CD4-positive, alpha-beta memory T cell (primary cell): ENCODE data around the gene IL19. TPM values are rescaled to one million over a fixed set of nuclear protein-coding genes. Genes with fewer than 3 reads are reported as not detected.
A peak's percentile ranks its signal among the peaks of the same experiment; 100 is the strongest.

Experiments used
- CTCF ChIA-PET: fragments of 350-600 bp; sonication (Branson Sonifier 250); formaldehyde crosslinking; loops from one replicate; lab custom pipeline; 2021; ENCODE audit warnings: inconsistent platforms; ENCODE audit not compliant: partially characterized antibody; lab: Charles Lee
- POLR2A ChIA-PET: fragments of 350-600 bp; sonication (Branson Sonifier 250); formaldehyde crosslinking; loops from one replicate; lab custom pipeline; 2021; ENCODE audit not compliant: partially characterized antibody; lab: Charles Lee
- DNase-seq, 5 donors: peaks; one replicate each; pipeline versions ENCODE4 v3.0.0 to v3.0.0-alpha.2; 2020 to 2022; ENCODE audit warnings: mixed read lengths in 1 of 5
- H3K27ac ChIP-seq: one replicate; pipeline ENCODE4 v1.7.0; 2013; ENCODE audit warnings: low read depth, low read length
- H3K27me3 ChIP-seq: 2 replicates; pipeline ENCODE4 v1.7.0; 2013; ENCODE audit warnings: mild to moderate bottlenecking, low read length, moderate library complexity; ENCODE audit not compliant: insufficient read depth
- H3K36me3 ChIP-seq: 2 replicates; pipeline ENCODE4 v1.7.0; 2013; ENCODE audit warnings: mild to moderate bottlenecking, low read length, moderate library complexity; ENCODE audit not compliant: insufficient read depth
- H3K4me1 ChIP-seq: 2 replicates; pipeline ENCODE4 v1.7.0; 2013; ENCODE audit warnings: mild to moderate bottlenecking, low read length, moderate library complexity; ENCODE audit not compliant: insufficient read depth
- H3K4me3 ChIP-seq, 2 donors: one replicate each; pipeline ENCODE4 v1.7.0; 2013; ENCODE audit warnings: low read length in 2 of 2, mild to moderate bottlenecking in 1 of 2
- H3K9me3 ChIP-seq, 2 donors: one replicate each; pipeline ENCODE4 v1.7.0; 2013; ENCODE audit warnings: low read length in 2 of 2, control low read depth in 1 of 2; ENCODE audit not compliant: control insufficient read depth in 1 of 2
- H3K27ac Mint-ChIP-seq, 7 donors: one replicate each; pipeline ENCODE4 v1.8.0; 2020 to 2021; ENCODE audit warnings: mixed read lengths in 7 of 7, mild to moderate bottlenecking in 6 of 7, inconsistent platforms in 3 of 7, moderate library complexity in 3 of 7
- H3K27me3 Mint-ChIP-seq, 2 donors: one replicate each; pipeline ENCODE4 v1.8.0; 2020 to 2021; ENCODE audit warnings: mixed read lengths in 2 of 2
- H3K36me3 Mint-ChIP-seq, 2 donors: one replicate each; pipeline ENCODE4 v1.8.0; 2020 to 2021; ENCODE audit warnings: mixed read lengths in 2 of 2, inconsistent platforms in 1 of 2, mild to moderate bottlenecking in 1 of 2
- H3K4me1 Mint-ChIP-seq, 4 donors: one replicate each; pipeline ENCODE4 v1.8.0; 2020 to 2021; ENCODE audit warnings: mixed read lengths in 4 of 4, mild to moderate bottlenecking in 1 of 4
- H3K4me3 Mint-ChIP-seq, 8 donors: one replicate each; pipeline ENCODE4 v1.8.0; 2020 to 2021; ENCODE audit warnings: mixed read lengths in 8 of 8, mild to moderate bottlenecking in 7 of 8, moderate library complexity in 6 of 8, inconsistent platforms in 3 of 8
- H3K9me3 Mint-ChIP-seq, 8 donors: one replicate each; pipeline ENCODE4 v1.8.0; 2020 to 2021; ENCODE audit warnings: mixed read lengths in 8 of 8, mild to moderate bottlenecking in 5 of 8, inconsistent platforms in 3 of 8, moderate library complexity in 1 of 8
- intact Hi-C: fragments of 100-400 bp; cut with micrococcal nuclease; formaldehyde crosslinking; loops from one replicate; pipeline ENCODE4 v1.15.1; 2023
- polyA plus RNA-seq, 2 donors: library from polyadenylated mRNA; unstranded; fragments of 300-500 nt; fragmentation: Illumina TruSeq; gene quantifications; one replicate each; pipeline ENCODE4 v1.2.3, GENCODE V29; 2021
- total RNA-seq, 2 experiments: library from RNA; stranded (reverse); gene quantifications; one replicate each; pipeline ENCODE4 v1.2.3, GENCODE V29; 2021

IL19 gene
- total and polyA plus RNA-seq, 4 experiments from 2014 or later = not detected

DNA sequence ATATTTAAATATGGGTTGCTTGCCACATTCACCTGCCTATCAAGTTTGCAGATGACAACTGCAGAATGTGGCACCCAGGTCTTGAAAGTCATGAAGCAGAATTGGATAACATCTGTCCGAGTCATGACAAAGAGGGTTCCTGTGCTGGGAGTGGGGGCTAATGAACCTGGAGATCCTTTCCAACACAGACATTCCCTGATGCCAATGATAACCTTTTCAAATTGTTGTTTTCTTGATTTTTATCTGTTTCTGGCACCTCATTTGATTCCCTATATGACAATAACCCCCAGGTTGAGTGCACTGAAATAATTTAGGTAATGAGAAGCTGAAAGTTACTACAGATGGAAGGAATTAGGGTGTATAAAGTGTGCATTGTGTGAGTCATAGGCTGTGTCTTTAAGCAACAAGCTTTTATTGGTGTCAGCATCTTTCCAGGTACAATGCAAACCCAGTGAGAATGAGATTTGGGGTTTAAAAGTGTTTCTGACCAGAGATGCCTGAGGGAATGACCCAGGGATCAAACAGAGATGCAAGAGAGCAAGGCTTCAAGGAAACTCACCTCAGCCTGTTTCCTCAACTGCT, 33.7 kb downstream of the IL19 start:
- H3K4me3 Mint-ChIP-seq = peak overlapping the region in 5 of 8 donors; percentile 7 to 74 (median 57)
- intact Hi-C loops = no loop called here
- Histone ChIP-seq H3K4me1 (peaks cover 55% of the 10 kb centered on the region), H3K27me3 (no peaks in the 10 kb centered on the region), H3K9me3 (no peaks in the 10 kb centered on the region), H3K27ac (peak overlapping the region; percentile 67), H3K36me3 (no peaks in the 10 kb centered on the region), H3K4me3 (peak overlapping the region in 1 of 2 donors; percentile 6)
- no peak for DNase-seq
- ChIA-PET POLR2A (interaction anchor here (0.7 to 13.4 kb wide), 23 partner anchors 9 to 517 kb away, joined by 3 to 158 read pairs (median 8); partner anchors contain the start of genes CD55, FCMR, IKBKE and IL10), CTCF (interaction anchor here (0.7 to 12.2 kb wide), 13 partner anchors 9 to 129 kb away, joined by 3 to 351 read pairs (median 6); no protein-coding TSS in a partner anchor)
- H3K27ac Mint-ChIP-seq = peak overlapping the region; percentile 89 to 99 (median 97)
- no peaks in the 10 kb centered on the region for H3K27me3 Mint-ChIP-seq
- H3K4me1 Mint-ChIP-seq = peaks cover 47 to 82% (median 69%) of the 10 kb centered on the region in 4 donors
- H3K9me3 Mint-ChIP-seq = peaks cover 0 to 4% (median 0%) of the 10 kb centered on the region in 8 donors
- H3K36me3 Mint-ChIP-seq = no peaks in the 10 kb centered on the region

DNA sequence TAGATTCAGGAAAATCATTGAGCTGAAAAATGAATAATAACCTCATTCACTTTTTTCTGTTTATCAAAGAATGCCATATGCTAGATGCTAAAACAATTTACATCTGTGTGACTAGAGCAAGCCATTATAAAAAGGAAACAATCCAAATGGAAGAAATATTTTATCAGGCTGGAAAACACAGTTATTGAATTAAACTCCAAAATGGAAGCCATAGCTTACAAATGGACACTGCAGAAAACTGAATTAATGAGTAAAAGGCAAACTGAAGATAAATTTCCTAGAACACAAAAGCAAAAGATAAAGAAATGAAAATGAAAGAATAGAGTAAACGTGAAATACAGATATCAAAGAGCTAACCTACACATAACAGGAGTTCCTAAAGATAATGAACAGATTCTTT, 34.8 kb downstream of the IL19 start:
- Histone ChIP-seq H3K36me3 (no peaks in the 10 kb centered on the region), H3K4me3 (no peak overlapping the region), H3K27me3 (no peaks in the 10 kb centered on the region), H3K27ac (peak overlapping the region; percentile 67), H3K4me1 (peaks cover 59% of the 10 kb centered on the region), H3K9me3 (no peaks in the 10 kb centered on the region)
- CTCF ChIA-PET = interaction anchor here (0.7 to 12.2 kb wide), 11 partner anchors 12 to 172 kb away, joined by 3 to 351 read pairs (median 3); no protein-coding TSS in a partner anchor
- POLR2A ChIA-PET = interaction anchor here (1.0 to 13.4 kb wide), 11 partner anchors 9 to 117 kb away, joined by 3 to 158 read pairs (median 5); partner anchors contain the start of genes FCMR, IL10 and IL19
- H3K27ac Mint-ChIP-seq = peak overlapping the region; percentile 89 to 99 (median 97)
- H3K27me3 Mint-ChIP-seq = no peaks in the 10 kb centered on the region
- no peaks in the 10 kb centered on the region for H3K36me3 Mint-ChIP-seq
- H3K9me3 Mint-ChIP-seq = peaks cover 0 to 4% (median 0%) of the 10 kb centered on the region in 8 donors
- no peak overlapping the region for H3K4me3 Mint-ChIP-seq
- DNase-seq = no peak
- intact Hi-C loops = no loop called here
- peaks cover 46 to 84% (median 69%) of the 10 kb centered on the region in 4 donors for H3K4me1 Mint-ChIP-seq

DNA sequence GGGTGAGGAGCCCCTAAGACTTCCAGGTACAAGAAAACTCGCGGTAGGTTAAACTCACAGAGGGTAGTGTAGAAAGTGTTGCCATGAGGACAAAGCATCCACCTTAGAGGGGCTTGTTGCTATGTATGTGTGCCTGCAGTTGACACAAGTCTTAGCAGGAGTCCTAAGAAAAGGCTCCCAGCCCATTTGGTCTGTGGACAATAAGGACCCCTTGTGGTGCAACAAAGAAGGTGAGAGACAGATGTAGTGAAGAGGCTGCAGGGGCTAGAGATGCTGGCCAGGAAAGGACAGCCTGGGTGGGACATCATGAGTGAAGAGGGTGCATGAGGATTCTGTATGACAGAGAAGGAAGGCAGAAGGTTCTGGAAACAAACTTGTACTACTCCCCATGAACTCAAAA, 38.0 kb downstream of the IL19 start:
- H3K4me1 Mint-ChIP-seq = peaks cover 24 to 56% (median 43%) of the 10 kb centered on the region in 4 donors
- peak overlapping the region in 6 of 7 donors; percentile 20 to 90 (median 83) for H3K27ac Mint-ChIP-seq
- H3K9me3 Mint-ChIP-seq = peaks cover 0 to 14% (median 3%) of the 10 kb centered on the region in 8 donors
- peaks cover 0 to 3% of the 10 kb centered on the region in 2 donors for H3K36me3 Mint-ChIP-seq
- DNase-seq = peak; percentile 61 to 68 (median 63)
- peaks cover 35% of the 10 kb centered on the region for H3K4me1 ChIP-seq
- H3K36me3 ChIP-seq = no peaks in the 10 kb centered on the region
- H3K4me3 Mint-ChIP-seq = no peak overlapping the region
- CTCF ChIA-PET = interaction anchor here (0.7 to 12.2 kb wide), 28 partner anchors 9 to 174 kb away, joined by 3 to 351 read pairs (median 6); no protein-coding TSS in a partner anchor
- no peak overlapping the region for H3K27ac ChIP-seq
- no peaks in the 10 kb centered on the region for H3K27me3 Mint-ChIP-seq
- intact Hi-C loops = loop anchor here (1.0 kb wide), 6 partner anchors 74 to 174 kb away; partner anchors contain the start of gene DYRK3
- POLR2A ChIA-PET = interaction anchor here (0.8 to 13.4 kb wide), 9 partner anchors 20 to 113 kb away, joined by 3 to 158 read pairs (median 4); partner anchors contain the start of genes FCMR, IL10 and IL19
- no peaks in the 10 kb centered on the region for H3K27me3 ChIP-seq
- no peak overlapping the region for H3K4me3 ChIP-seq
- peaks cover 0 to 6% of the 10 kb centered on the region in 2 donors for H3K9me3 ChIP-seq

DNA sequence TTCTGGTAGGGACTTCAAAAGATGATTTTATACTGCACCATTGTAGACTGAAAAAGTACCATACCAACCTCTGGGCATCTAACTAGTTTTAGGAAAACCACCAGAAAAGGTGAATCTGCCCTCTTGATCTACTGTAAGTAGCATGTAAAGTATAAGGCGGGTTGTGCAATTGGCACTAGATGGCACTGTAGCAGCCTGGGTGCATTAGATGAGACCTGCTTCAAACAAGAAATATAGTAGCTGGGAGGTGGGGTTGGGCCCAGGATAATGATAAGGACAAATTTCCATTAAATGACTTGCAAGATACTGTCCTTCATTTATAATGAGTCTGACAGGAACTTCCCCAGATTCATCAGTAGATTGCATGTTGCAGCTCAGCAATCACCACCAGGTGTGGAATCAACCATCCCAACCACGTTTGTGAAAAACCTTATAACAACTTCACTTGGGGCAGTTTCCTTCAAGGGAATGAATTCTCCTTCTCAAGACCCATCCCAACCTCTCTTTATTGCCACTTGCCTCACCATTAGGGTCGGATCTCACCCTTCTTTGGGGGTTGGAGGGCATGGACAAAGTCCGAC, 39.0 kb downstream of the IL19 start:
- Mint-ChIP-seq H3K27me3 (no peaks in the 10 kb centered on the region), H3K9me3 (peaks cover 0 to 14% (median 3%) of the 10 kb centered on the region in 8 donors), H3K4me3 (no peak overlapping the region), H3K36me3 (peaks cover 0 to 3% of the 10 kb centered on the region in 2 donors), H3K27ac (peak overlapping the region in 5 of 7 donors; percentile 22 to 80 (median 54)), H3K4me1 (peaks cover 16 to 46% (median 37%) of the 10 kb centered on the region in 4 donors)
- ChIA-PET CTCF (interaction anchor here (0.6 to 12.2 kb wide), 35 partner anchors 8 to 175 kb away, joined by 3 to 351 read pairs (median 6); partner anchors contain the start of genes FCMR and IL20), POLR2A (interaction anchor here (0.8 to 13.4 kb wide), 14 partner anchors 40 to 172 kb away, joined by 3 to 158 read pairs (median 4); partner anchors contain the start of genes FCMR, IL10 and IL19)
- H3K36me3 ChIP-seq = no peaks in the 10 kb centered on the region
- H3K27me3 ChIP-seq = no peaks in the 10 kb centered on the region
- H3K27ac ChIP-seq = no peak overlapping the region
- peaks cover 26% of the 10 kb centered on the region for H3K4me1 ChIP-seq
- H3K9me3 ChIP-seq = peaks cover 0 to 6% of the 10 kb centered on the region in 2 donors
- DNase-seq = peak in 4 of 5 donors; percentile 28 to 49 (median 36)
- H3K4me3 ChIP-seq = no peak overlapping the region
- intact Hi-C loops = loop anchor here (1.0 kb wide), 2 partner anchors 103 to 124 kb away; no protein-coding TSS in a partner anchor

GRCh38 chr1:206812471-206812870, 41.9 kb downstream of the IL19 start:
- no peak overlapping the region for H3K27ac ChIP-seq
- intact Hi-C loops = no loop called here
- H3K27me3 ChIP-seq = no peaks in the 10 kb centered on the region
- no peak overlapping the region for H3K4me3 ChIP-seq
- peaks cover 0 to 6% of the 10 kb centered on the region in 2 donors for H3K9me3 ChIP-seq
- CTCF ChIA-PET = interaction anchor here (0.8 to 12.2 kb wide), 6 partner anchors 78 to 170 kb away, joined by 3 to 351 read pairs (median 6); no protein-coding TSS in a partner anchor
- no peaks in the 10 kb centered on the region for H3K36me3 ChIP-seq
- H3K4me1 Mint-ChIP-seq = peaks cover 24 to 37% (median 34%) of the 10 kb centered on the region in 4 donors
- no peak overlapping the region for H3K27ac Mint-ChIP-seq
- no peak for DNase-seq
- H3K4me1 ChIP-seq = peaks cover 27% of the 10 kb centered on the region
- peaks cover 0 to 14% (median 3%) of the 10 kb centered on the region in 8 donors for H3K9me3 Mint-ChIP-seq
- H3K4me3 Mint-ChIP-seq = no peak overlapping the region
- peaks cover 0 to 3% of the 10 kb centered on the region in 2 donors for H3K36me3 Mint-ChIP-seq
- POLR2A ChIA-PET = no interaction called here
- no peaks in the 10 kb centered on the region for H3K27me3 Mint-ChIP-seq

GRCh38 chr1:206814716-206815341, 44.3 kb downstream of the IL19 start:
- no peak for DNase-seq
- no peak overlapping the region for H3K4me3 ChIP-seq
- ChIA-PET CTCF (interaction anchor here (0.8 to 1.9 kb wide), 3 partner anchors 80 to 165 kb away, joined by 3 to 5 read pairs (median 3); no protein-coding TSS in a partner anchor), POLR2A (interaction anchor here (1.2 to 2.2 kb wide), 2 partner anchors 10 to 78 kb away, joined by 3 to 8 read pairs; no protein-coding TSS in a partner anchor)
- H3K9me3 ChIP-seq = peaks cover 0 to 6% of the 10 kb centered on the region in 2 donors
- no peak overlapping the region for H3K27ac ChIP-seq
- no peak overlapping the region for H3K4me3 Mint-ChIP-seq
- H3K4me1 ChIP-seq = peaks cover 19% of the 10 kb centered on the region
- no peaks in the 10 kb centered on the region for H3K27me3 Mint-ChIP-seq
- H3K27ac Mint-ChIP-seq = peak overlapping the region in 2 of 7 donors; percentile 52 to 69
- intact Hi-C loops = no loop called here
- H3K36me3 ChIP-seq = no peaks in the 10 kb centered on the region
- peaks cover 17 to 20% (median 19%) of the 10 kb centered on the region in 4 donors for H3K4me1 Mint-ChIP-seq
- no peaks in the 10 kb centered on the region for H3K27me3 ChIP-seq
- peaks cover 0 to 3% of the 10 kb centered on the region in 2 donors for H3K36me3 Mint-ChIP-seq
- peaks cover 0 to 14% (median 3%) of the 10 kb centered on the region in 8 donors for H3K9me3 Mint-ChIP-seq
